SJCRH30 (cell line): ENCODE results near the gene GPA33. TPM values are rescaled to one million over a fixed set of nuclear protein-coding genes. Genes with fewer than 3 reads are reported as not detected.
A peak's percentile ranks its signal among the peaks of the same experiment; 100 is the strongest.

ENCODE experiments used
- DNase-seq, 2 experiments: peaks; one replicate each; pipeline ENCODE4 v3.0.0-alpha.2; 2015 to 2020
- H3K27ac ChIP-seq: fragments of 250-450 bp; sonication (Bioruptor Pico); 2 replicates; pipeline ENCODE4 v1.5.1; 2020; ENCODE audit warnings: mild to moderate bottlenecking, moderate library complexity
- H3K27me3 ChIP-seq: fragments of 250-450 bp; sonication (Bioruptor Pico); 2 replicates; pipeline ENCODE4 v1.5.1; 2020; ENCODE audit warnings: mild to moderate bottlenecking, moderate library complexity
- H3K36me3 ChIP-seq: fragments of 250-450 bp; sonication (Bioruptor Pico); 2 replicates; pipeline ENCODE4 v1.5.1; 2020; ENCODE audit warnings: mild to moderate bottlenecking, moderate library complexity
- H3K4me1 ChIP-seq: fragments of 250-450 bp; sonication (Bioruptor Pico); 2 replicates; pipeline ENCODE4 v1.5.1; 2020; ENCODE audit warnings: mild to moderate bottlenecking, moderate library complexity
- H3K4me3 ChIP-seq: fragments of 250-450 bp; sonication (Bioruptor Pico); 2 replicates; pipeline ENCODE4 v1.5.1; 2020; ENCODE audit warnings: mild to moderate bottlenecking, moderate library complexity
- H3K9me3 ChIP-seq: fragments of 250-450 bp; sonication (Bioruptor Pico); replicated peaks from 2 replicates; pipeline ENCODE4 v1.5.1; 2020; ENCODE audit warnings: mild to moderate bottlenecking, moderate library complexity
- total RNA-seq: library from RNA; depleted of rRNA; stranded (reverse); fragments of >200 nt; shearing (Covaris generic); gene quantifications from 2 replicates; pipeline ENCODE4 v1.2.3, GENCODE V29; 2014

The GPA33 gene
- total RNA-seq, 1 experiment from 2014 or later: 0.14 TPM

DNA sequence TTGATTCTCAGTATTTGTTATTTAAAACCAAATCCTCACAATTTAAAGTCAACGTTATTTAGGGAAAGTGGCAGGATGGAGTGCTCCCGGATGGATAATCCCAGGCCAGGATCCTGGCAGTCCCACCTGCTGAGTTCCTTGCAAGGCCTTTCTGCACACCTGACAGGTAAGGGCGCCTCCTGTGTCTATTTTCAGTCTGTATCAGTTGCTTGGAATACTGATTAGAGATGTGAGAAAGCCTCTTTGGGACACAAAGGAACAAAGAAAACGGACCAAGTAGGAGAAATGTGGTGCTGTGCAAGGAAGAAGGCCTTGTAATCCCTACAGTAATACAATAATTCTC, 15.9 kb upstream of the GPA33 start:
- H3K9me3 ChIP-seq: no peaks in the 10 kb centered on the region
- H3K36me3 ChIP-seq: peaks cover 29% of the 10 kb centered on the region
- peaks cover 17% of the 10 kb centered on the region for H3K4me1 ChIP-seq
- no peak overlapping the region for H3K4me3 ChIP-seq
- DNase-seq: no peak
- no peaks in the 10 kb centered on the region for H3K27me3 ChIP-seq
- H3K27ac ChIP-seq: peak overlapping the region; percentile 50

GRCh38 chr1:167105271-167106118, 15.3 kb upstream of the GPA33 start:
- DNase-seq: peak in 1 of 2 experiments; percentile 48
- Histone ChIP-seq H3K9me3 (no peaks in the 10 kb centered on the region), H3K4me3 (no peak overlapping the region), H3K27ac (peak overlapping the region; percentile 50), H3K36me3 (peaks cover 31% of the 10 kb centered on the region), H3K4me1 (peaks cover 17% of the 10 kb centered on the region), H3K27me3 (no peaks in the 10 kb centered on the region)

DNA sequence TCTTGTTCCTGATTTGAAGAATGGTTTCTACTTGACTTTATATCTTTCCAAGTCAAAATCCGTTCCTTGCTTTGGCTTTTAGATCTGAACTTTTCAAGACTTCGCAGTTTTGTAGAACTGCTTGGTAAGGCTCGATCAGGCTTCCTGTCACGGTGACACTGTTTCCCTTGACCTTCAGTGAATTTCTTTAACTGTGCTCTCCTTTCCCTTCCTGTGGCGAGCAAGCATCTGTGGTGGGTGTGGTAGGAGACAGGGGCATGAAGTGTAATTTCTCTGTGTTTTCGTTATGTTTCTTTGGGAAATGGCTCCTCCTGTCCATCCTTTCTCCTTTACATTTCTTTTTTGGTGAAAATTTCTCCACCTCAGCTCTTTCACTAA, 14.1 kb upstream of the GPA33 start:
- no peak for DNase-seq
- no peak overlapping the region for H3K27ac ChIP-seq

GRCh38 chr1:167102906-167103573, 12.9 kb upstream of the GPA33 start:
- H3K4me3 ChIP-seq: no peak overlapping the region
- DNase-seq: no peak
- H3K27ac ChIP-seq: no peak overlapping the region
- H3K9me3 ChIP-seq: no peaks in the 10 kb centered on the region
- peaks cover 17% of the 10 kb centered on the region for H3K4me1 ChIP-seq
- H3K36me3 ChIP-seq: peaks cover 37% of the 10 kb centered on the region
- H3K27me3 ChIP-seq: no peaks in the 10 kb centered on the region

More for the DNA sequence above, 14.1 kb upstream of the GPA33 start:
- Histone ChIP-seq H3K4me1 (peaks cover 17% of the 10 kb centered on the region), H3K4me3 (no peak overlapping the region), H3K27me3 (no peaks in the 10 kb centered on the region), H3K36me3 (peaks cover 35% of the 10 kb centered on the region), H3K9me3 (no peaks in the 10 kb centered on the region)

DNA sequence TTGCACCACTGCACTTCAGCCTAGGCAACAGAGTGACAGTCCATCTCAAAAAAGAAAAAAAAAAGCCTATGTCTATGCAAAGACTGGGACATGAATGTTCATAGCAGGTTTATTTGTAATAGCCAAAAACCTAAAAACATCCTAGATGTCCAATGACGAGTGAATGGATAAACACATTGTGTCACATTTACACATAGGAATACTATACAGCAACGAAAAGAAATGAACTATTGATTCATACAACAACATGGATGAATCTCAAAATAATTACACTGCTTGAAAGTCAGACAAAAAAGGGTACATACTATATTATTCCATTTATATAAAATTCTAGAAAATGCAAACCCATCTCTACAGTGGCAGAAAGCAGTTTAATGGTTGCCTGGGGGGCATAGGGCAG, 11.6 kb upstream of the GPA33 start:
- no peak overlapping the region for H3K4me3 ChIP-seq
- H3K36me3 ChIP-seq: peaks cover 35% of the 10 kb centered on the region
- H3K27me3 ChIP-seq: no peaks in the 10 kb centered on the region
- H3K4me1 ChIP-seq: peaks cover 17% of the 10 kb centered on the region
- no peak overlapping the region for H3K27ac ChIP-seq
- no peak for DNase-seq
- no peaks in the 10 kb centered on the region for H3K9me3 ChIP-seq

DNA sequence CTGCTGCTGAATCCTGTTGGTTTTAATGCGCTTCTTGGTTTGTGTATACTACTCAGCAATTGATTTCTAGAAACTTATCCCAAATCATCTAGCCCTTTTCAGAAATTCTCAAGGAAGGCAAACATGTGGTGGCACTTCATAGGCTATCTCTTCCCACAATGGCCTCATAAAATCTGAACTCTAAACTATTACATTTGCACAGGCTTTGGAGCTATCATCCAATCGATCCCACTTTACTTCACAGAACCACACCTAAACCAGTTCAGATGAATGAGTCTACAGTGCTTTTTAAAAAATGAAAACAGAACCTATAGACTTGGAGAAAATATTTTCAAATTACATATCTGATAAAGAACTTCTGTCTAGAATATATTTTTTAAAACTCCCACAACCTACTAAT, 10.6 kb upstream of the GPA33 start:
- Histone ChIP-seq H3K4me1 (peaks cover 16% of the 10 kb centered on the region), H3K27ac (no peak overlapping the region), H3K36me3 (peaks cover 25% of the 10 kb centered on the region), H3K27me3 (no peaks in the 10 kb centered on the region), H3K4me3 (no peak overlapping the region), H3K9me3 (no peaks in the 10 kb centered on the region)
- no peak for DNase-seq

GRCh38 chr1:167099851-167100250, 9.7 kb upstream of the GPA33 start:
- Histone ChIP-seq H3K4me1 (peaks cover 13% of the 10 kb centered on the region), H3K27ac (no peak overlapping the region), H3K4me3 (no peak overlapping the region), H3K36me3 (peaks cover 25% of the 10 kb centered on the region), H3K27me3 (no peaks in the 10 kb centered on the region), H3K9me3 (no peaks in the 10 kb centered on the region)
- DNase-seq: no peak

- H3K4me1 ChIP-seq: peaks cover 25% of the 10 kb centered on the region
- H3K27me3 ChIP-seq: no peaks in the 10 kb centered on the region
- H3K27ac ChIP-seq: peak overlapping the region; percentile 99
- no peaks in the 10 kb centered on the region for H3K9me3 ChIP-seq
- peaks cover 18% of the 10 kb centered on the region for H3K36me3 ChIP-seq
- DNase-seq: peak; percentile 71 to 80
- H3K4me3 ChIP-seq: peak overlapping the region; percentile 66
These were observed 5.2 kb upstream of the GPA33 start for GRCh38 chr1:167095368-167095767.

DNA sequence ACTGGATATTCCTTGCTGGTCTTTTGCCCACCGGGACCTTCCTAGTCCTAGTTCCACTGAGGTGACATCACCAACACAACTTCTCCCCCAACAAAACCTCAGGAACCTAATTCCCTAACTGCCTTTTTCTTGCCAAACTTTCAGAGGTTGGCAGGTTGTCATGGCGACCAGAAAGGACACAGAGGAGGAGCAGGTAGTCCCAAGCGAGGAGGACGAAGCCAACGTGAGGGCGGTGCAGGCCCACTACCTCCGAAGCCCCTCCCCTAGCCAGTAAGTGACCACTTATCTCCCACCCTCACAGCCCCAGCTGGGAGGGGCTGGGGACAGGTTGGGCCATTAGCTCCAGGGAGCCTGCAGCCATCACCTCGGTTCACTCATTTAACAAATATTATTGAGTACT, 4.5 kb upstream of the GPA33 start:
- Histone ChIP-seq H3K9me3 (no peaks in the 10 kb centered on the region), H3K27me3 (no peaks in the 10 kb centered on the region), H3K36me3 (peaks cover 18% of the 10 kb centered on the region), H3K27ac (peak overlapping the region; percentile 99), H3K4me1 (peaks cover 25% of the 10 kb centered on the region), H3K4me3 (peak overlapping the region; percentile 66)
- peak; percentile 37 to 46 for DNase-seq

GRCh38 chr1:167093846-167094516, 3.8 kb upstream of the GPA33 start, which contains the start of gene STYXL2:
TSS of gene STYXL2 (plus strand) at chr1:167094075. CDS start at chr1:167094850, 775 bp downstream.
- peak; percentile 86 to 94 for DNase-seq
- peak within 1 kb of the TSS; percentile 66 for H3K4me3 ChIP-seq

DNA sequence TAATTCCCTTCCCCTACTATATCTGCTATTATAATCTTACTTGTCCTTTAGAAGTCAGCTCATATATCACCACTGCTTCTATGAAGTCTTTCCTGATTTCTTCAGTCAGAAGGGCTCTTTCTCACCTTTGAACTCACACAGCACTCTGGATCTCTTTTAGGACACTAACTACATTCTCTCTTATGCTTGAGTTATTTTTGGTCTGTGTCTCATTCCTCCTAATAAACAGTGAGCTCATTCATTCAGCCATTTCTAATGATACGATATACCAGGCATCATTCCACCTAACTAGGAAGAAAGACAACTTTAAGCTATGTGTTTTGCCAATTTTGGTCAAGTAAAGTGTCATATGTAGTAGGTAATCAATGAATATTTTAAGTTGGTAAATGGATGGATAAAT, 2.5 kb upstream of the GPA33 start:
- H3K4me1 ChIP-seq: peaks cover 25% of the 10 kb centered on the region
- H3K27me3 ChIP-seq: no peaks in the 10 kb centered on the region
- H3K4me3 ChIP-seq: no peak overlapping the region
- no peaks in the 10 kb centered on the region for H3K9me3 ChIP-seq
- no peak for DNase-seq
- peaks cover 4% of the 10 kb centered on the region; the same call in 1 of the 2 replicates for H3K36me3 ChIP-seq
- H3K27ac ChIP-seq: no peak overlapping the region

More at GRCh38 chr1:167093846-167094516, 3.8 kb upstream of the GPA33 start, which contains the start of gene STYXL2:
- no peaks in the 10 kb centered on the region for H3K27me3 ChIP-seq
- peak within 1 kb of the TSS; percentile 99 for H3K27ac ChIP-seq
- H3K9me3 ChIP-seq: no peaks in the 10 kb centered on the region
- H3K4me1 ChIP-seq: peaks cover 25% of the 10 kb centered on the region
- peaks cover 11% of the 10 kb centered on the region; the same call in 1 of the 2 replicates for H3K36me3 ChIP-seq

DNA sequence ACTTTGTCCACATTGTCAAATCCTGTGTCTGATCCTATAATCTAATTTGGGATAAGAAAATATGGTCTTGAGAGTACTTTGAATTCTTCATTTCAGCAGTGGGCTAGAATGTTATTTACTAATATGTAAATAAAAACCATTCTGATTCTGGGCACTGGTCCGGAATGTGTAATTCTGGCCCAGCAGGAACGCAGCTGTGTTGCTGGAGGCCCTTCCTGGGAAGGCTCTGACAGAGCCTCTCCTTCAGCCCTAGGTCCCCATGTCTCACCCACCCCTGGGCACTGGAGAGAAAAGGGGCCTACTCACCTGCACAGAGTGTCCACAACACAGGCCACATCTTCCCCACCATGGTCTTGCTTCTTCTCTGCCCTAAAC, 251 bp downstream of the GPA33 start:
- H3K9me3 ChIP-seq: no peaks in the 10 kb centered on the region
- H3K36me3 ChIP-seq: no peaks in the 10 kb centered on the region
- DNase-seq: no peak
- H3K27ac ChIP-seq: no peak overlapping the region
- H3K27me3 ChIP-seq: no peaks in the 10 kb centered on the region
- peaks cover 17% of the 10 kb centered on the region for H3K4me1 ChIP-seq
- no peak overlapping the region for H3K4me3 ChIP-seq

DNA sequence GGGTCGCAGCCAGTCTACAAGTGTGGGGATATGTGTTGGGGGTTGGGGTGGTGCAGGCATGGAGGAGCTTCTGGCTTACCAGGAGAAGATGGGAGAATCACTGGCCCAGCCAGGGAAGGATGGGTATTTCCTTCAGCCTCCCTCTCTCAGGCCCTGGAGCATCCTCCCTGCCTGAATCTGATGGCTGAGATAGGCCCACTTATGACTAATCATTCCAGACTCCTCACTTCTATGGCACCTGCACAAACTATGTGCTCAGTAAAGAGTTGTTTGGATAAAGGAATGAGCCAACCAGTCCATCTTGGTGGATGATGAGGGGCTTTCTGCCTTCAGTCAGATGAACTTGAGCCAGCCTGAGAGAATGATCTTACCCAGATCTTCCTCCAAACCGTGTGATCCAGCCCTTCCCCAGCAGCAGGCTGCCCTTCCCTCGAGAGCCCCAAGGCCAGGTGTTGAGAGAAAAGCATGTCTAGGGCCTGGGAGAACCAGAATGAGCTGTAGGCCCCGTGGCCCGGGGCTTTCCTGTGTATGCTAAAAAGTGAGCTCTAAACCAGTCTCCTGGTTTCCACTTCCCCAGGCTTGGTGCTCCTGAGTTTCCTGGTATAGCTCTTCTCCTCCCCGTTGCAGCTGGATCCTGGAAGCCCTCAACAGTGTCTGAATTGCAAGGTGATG, 1.3 kb downstream of the GPA33 start:
- H3K9me3 ChIP-seq: no peaks in the 10 kb centered on the region
- H3K36me3 ChIP-seq: no peaks in the 10 kb centered on the region
- H3K4me3 ChIP-seq: no peak overlapping the region
- no peak for DNase-seq
- no peaks in the 10 kb centered on the region for H3K27me3 ChIP-seq
- no peak overlapping the region for H3K27ac ChIP-seq
- peaks cover 13% of the 10 kb centered on the region for H3K4me1 ChIP-seq

- Histone ChIP-seq H3K4me1 (peaks cover 7% of the 10 kb centered on the region), H3K9me3 (no peaks in the 10 kb centered on the region), H3K27me3 (no peaks in the 10 kb centered on the region), H3K4me3 (no peak overlapping the region), H3K36me3 (no peaks in the 10 kb centered on the region), H3K27ac (no peak overlapping the region)
- DNase-seq: no peak
These were observed 3.4 kb downstream of the GPA33 start for GRCh38 chr1:167086768-167087167.
